Neural progenitor cell (in vitro differentiated cells): ENCODE measurements around the gene CALHM5.

Source experiments
- EZH2 ChIP-seq: fragments of 200-600 bp; sonication (generic); IDR thresholded peaks from 2 replicates; pipeline ENCODE4 v1.6.1; 2017; ENCODE audit warnings: antibody characterized with exemption, mild to moderate bottlenecking, moderate library complexity
- EZH2phosphoT487 ChIP-seq: fragments of 200-600 bp; sonication (generic); IDR thresholded peaks from 2 replicates; pipeline ENCODE4 v1.6.1; 2017; ENCODE audit warnings: antibody characterized with exemption
- TF ChIP-seq, protein P1 (sequence below): fragments of 200-600 bp; sonication (generic); IDR thresholded peaks from 2 replicates; pipeline ENCODE4 v1.5.1; 2017; ENCODE audit warnings: antibody characterized with exemption, mild to moderate bottlenecking

DNA sequence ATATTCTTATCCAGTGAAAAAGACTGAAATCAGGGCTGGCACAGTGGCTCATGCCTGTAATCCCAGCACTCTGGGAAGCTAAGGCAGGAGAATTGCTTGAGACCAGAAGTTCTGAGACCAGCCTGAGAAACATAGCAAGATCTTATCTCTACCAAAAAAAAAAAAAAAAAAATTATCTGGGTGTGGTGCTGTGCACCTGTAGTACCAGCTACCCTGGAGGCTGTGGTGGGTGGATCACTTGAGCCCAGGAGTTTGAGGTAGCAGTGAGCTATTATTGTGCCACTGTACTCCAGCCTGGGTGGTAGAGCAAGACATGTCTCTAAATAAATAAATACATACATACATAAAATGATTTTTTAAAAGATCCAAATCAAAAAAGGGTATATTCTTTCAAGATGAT is 43.9 kb upstream of the CALHM5 start:
- TF ChIP-seq EZH2, result no peak
- TF ChIP-seq, protein P1, sequence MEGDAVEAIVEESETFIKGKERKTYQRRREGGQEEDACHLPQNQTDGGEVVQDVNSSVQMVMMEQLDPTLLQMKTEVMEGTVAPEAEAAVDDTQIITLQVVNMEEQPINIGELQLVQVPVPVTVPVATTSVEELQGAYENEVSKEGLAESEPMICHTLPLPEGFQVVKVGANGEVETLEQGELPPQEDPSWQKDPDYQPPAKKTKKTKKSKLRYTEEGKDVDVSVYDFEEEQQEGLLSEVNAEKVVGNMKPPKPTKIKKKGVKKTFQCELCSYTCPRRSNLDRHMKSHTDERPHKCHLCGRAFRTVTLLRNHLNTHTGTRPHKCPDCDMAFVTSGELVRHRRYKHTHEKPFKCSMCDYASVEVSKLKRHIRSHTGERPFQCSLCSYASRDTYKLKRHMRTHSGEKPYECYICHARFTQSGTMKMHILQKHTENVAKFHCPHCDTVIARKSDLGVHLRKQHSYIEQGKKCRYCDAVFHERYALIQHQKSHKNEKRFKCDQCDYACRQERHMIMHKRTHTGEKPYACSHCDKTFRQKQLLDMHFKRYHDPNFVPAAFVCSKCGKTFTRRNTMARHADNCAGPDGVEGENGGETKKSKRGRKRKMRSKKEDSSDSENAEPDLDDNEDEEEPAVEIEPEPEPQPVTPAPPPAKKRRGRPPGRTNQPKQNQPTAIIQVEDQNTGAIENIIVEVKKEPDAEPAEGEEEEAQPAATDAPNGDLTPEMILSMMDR, result no peak
- no peak for TF ChIP-seq EZH2phosphoT487
